HG02588 (cell line): ENCODE measurements around the gene ST13.
"Not testable (repeated sequence)": the region's sequence is repeated elsewhere in the genome, so short reads cannot be mapped to it uniquely, and the experiment has no call there.

ENCODE experiments used
- ATAC-seq: cut with Tn5 transposase; IDR thresholded peaks from one replicate; pipeline ENCODE4 v1.9.1; 2021; ENCODE audit warnings: mild to moderate bottlenecking, moderate library complexity; ENCODE audit not compliant: unreplicated experiment

Gene ST13

GRCh38 chr22:40856513-40857308 is at the start of gene ST13, which contains the start of gene XPNPEP3:
Gene ST13 (minus strand): TSS chr22:40856639. CDS start chr22:40856540, 99 bp downstream.
Gene XPNPEP3 (plus strand): TSS chr22:40857148. CDS start chr22:40857182, 34 bp downstream.
- peak; percentile 88 for ATAC-seq

- no peak for ATAC-seq
Measured at GRCh38 chr22:40904101-40904500, 47.7 kb upstream of the ST13 start.

- ATAC-seq = no peak
Measured at GRCh38 chr22:40898850-40899357, 42.5 kb upstream of the ST13 start.

GRCh38 chr22:40894417-40894816 is 38.0 kb upstream of the ST13 start:
- ATAC-seq = no peak

GRCh38 chr22:40890881-40891280 is 34.4 kb upstream of the ST13 start:
- no peak for ATAC-seq

- no peak for ATAC-seq
Measured at GRCh38 chr22:40889116-40889515, 32.7 kb upstream of the ST13 start.

GRCh38 chr22:40878922-40879321 is 22.5 kb upstream of the ST13 start:
- no peak for ATAC-seq

- ATAC-seq = no peak
Measured at GRCh38 chr22:40877488-40877887, 21.0 kb upstream of the ST13 start.

GRCh38 chr22:40876907-40877306 is 20.5 kb upstream of the ST13 start:
- no peak for ATAC-seq

- ATAC-seq = no peak
Measured at GRCh38 chr22:40875111-40875510, 18.7 kb upstream of the ST13 start.

GRCh38 chr22:40874016-40874415 is 17.6 kb upstream of the ST13 start:
- no peak for ATAC-seq

GRCh38 chr22:40868379-40868778 is 11.9 kb upstream of the ST13 start:
- not testable (repeated sequence) for ATAC-seq

GRCh38 chr22:40867109-40867508 is 10.7 kb upstream of the ST13 start:
- ATAC-seq = no peak

GRCh38 chr22:40862537-40862936 is 6.1 kb upstream of the ST13 start:
- no peak for ATAC-seq

- no peak for ATAC-seq
Measured at GRCh38 chr22:40862013-40862412, 5.6 kb upstream of the ST13 start, which contains the start of gene DNAJB7. Gene DNAJB7 (minus strand): TSS chr22:40862113. CDS start chr22:40861994, 119 bp downstream.

GRCh38 chr22:40857309-40857855 is 943 bp upstream of the ST13 start:
- ATAC-seq = no peak

- peak; percentile 27 for ATAC-seq
Measured at GRCh38 chr22:40855979-40856512, 393 bp downstream of the ST13 start.

- no peak for ATAC-seq
Measured at GRCh38 chr22:40855071-40855978, 1.1 kb downstream of the ST13 start.

- no peak for ATAC-seq
Measured at GRCh38 chr22:40853961-40854360, 2.5 kb downstream of the ST13 start.

- no peak for ATAC-seq
Measured at GRCh38 chr22:40853333-40853732, 3.1 kb downstream of the ST13 start.

- not testable (repeated sequence) for ATAC-seq
Measured at GRCh38 chr22:40845816-40846215, 10.6 kb downstream of the ST13 start.
